Lung (tissue), 12 donors: ENCODE results near the gene CBFA2T2. TPM values are rescaled to one million over a fixed set of nuclear protein-coding genes. Genes with fewer than 3 reads are reported as not detected.

Experiments
- ATAC-seq: fragments of 200-7000 bp; cut with Tn5 transposase; one replicate; pipeline ENCODE4 v1.9.1; 2020; ENCODE audit warnings: moderate number of reproducible peaks; ENCODE audit not compliant: insufficient read depth, low FRiP score
- DNase-seq, 3 donors: peaks; one replicate each; pipeline ENCODE4 v3.0.0-alpha.2; 2013 to 2017
- H3K27ac ChIP-seq, 2 donors: one replicate each; pipeline ENCODE4 v1.5.1; 2013; ENCODE audit warnings: mild to moderate bottlenecking in 2 of 2, moderate library complexity in 2 of 2, control low read depth in 1 of 2, inconsistent platforms in 1 of 2, low read depth in 1 of 2, low read length in 1 of 2
- H3K27me3 ChIP-seq, 3 donors: one replicate each; pipeline ENCODE4 v1.5.1; 2013; ENCODE audit warnings: low read length in 2 of 3; ENCODE audit not compliant: control insufficient read depth in 3 of 3, insufficient read depth in 3 of 3
- H3K36me3 ChIP-seq, 4 donors: one replicate each; pipeline ENCODE4 v1.5.1; 2013; ENCODE audit warnings: low read length in 4 of 4, mild to moderate bottlenecking in 1 of 4, moderate library complexity in 1 of 4; ENCODE audit not compliant: control insufficient read depth in 4 of 4, insufficient read depth in 4 of 4
- H3K4me1 ChIP-seq, 5 donors: one replicate each; pipeline ENCODE4 v1.5.1; 2013; ENCODE audit warnings: low read length in 5 of 5, mild to moderate bottlenecking in 2 of 5, moderate library complexity in 1 of 5; ENCODE audit not compliant: control insufficient read depth in 5 of 5, insufficient read depth in 5 of 5
- H3K4me3 ChIP-seq: one replicate; pipeline ENCODE4 v1.5.1; 2013; ENCODE audit warnings: mild to moderate bottlenecking, control low read depth, moderate library complexity
- H3K9ac ChIP-seq, 2 donors: one replicate each; pipeline ENCODE4 v1.5.1; 2013; ENCODE audit warnings: low read length in 2 of 2, control low read depth in 1 of 2; ENCODE audit not compliant: insufficient read depth in 1 of 2
- H3K9me3 ChIP-seq, 4 donors: one replicate each; pipeline ENCODE4 v1.5.1; 2013; ENCODE audit warnings: low read length in 3 of 4, mild to moderate bottlenecking in 1 of 4, moderate library complexity in 1 of 4; ENCODE audit not compliant: control insufficient read depth in 4 of 4, insufficient read depth in 3 of 4
- WGBS, 2 donors: extraction: QIAGEN DNeasy Blood & Tissue Kit; methylation state at CpG; one replicate each; pipeline ENCODE4 v1.1.7; 2013; 5-methylcytosine and 5-hydroxymethylcytosine counted together
- polyA plus RNA-seq, 2 donors: library from polyadenylated mRNA; stranded (reverse); fragments of 200-250 nt; gene quantifications; one replicate each; pipeline ENCODE4 v1.2.1, GENCODE V29; 2013
- total RNA-seq, 2 donors: library from RNA; depleted of rRNA in 1 of 2; stranded (reverse); fragments of >200 nt in 1 of 2; gene quantifications; one replicate each; pipeline ENCODE4 v1.2.1, GENCODE V29; 2014 to 2021
- TF ChIP-seq, protein P1 (sequence below): IDR thresholded peaks from 2 replicates; pipeline ENCODE4 v1.5.1; 2012; ENCODE audit warnings: mild to moderate bottlenecking; ENCODE audit errors: control extremely low read depth, extremely low read depth
- donor health status: control.
- donor health status: control.
- donor health status: Bipolar disorder and iron deficiency.
- donor health status: healthy.
- donor health status: DM: yes; HTN: yes; CAD: no.

Gene CBFA2T2
- total and polyA plus RNA-seq, 4 donors: 5.1 to 19.1 (median 8.2) TPM

DNA sequence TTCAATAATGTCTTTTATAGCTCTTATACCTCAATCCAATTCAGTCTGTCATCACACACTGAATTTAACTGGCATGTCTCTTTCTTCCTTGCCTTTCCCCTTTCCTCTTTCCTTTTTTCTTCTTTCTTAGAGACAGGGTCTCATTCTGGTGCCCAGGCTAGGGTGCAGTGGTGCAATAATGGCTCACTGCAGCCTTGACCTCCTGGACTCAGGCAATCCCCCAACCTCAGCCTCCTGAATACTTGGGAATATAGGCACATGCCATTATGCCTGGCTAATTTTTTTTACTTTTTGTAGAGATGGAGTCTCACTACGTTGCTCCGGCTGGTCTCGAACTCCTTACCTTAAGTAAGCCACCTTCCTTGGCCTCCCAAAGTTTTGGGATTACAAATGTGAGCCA is 65.9 kb downstream of the CBFA2T2 start:
- peaks cover 0 to 23% (median 0%) of the 10 kb centered on the region in 5 donors for H3K4me1 ChIP-seq
- TF ChIP-seq, protein P1, sequence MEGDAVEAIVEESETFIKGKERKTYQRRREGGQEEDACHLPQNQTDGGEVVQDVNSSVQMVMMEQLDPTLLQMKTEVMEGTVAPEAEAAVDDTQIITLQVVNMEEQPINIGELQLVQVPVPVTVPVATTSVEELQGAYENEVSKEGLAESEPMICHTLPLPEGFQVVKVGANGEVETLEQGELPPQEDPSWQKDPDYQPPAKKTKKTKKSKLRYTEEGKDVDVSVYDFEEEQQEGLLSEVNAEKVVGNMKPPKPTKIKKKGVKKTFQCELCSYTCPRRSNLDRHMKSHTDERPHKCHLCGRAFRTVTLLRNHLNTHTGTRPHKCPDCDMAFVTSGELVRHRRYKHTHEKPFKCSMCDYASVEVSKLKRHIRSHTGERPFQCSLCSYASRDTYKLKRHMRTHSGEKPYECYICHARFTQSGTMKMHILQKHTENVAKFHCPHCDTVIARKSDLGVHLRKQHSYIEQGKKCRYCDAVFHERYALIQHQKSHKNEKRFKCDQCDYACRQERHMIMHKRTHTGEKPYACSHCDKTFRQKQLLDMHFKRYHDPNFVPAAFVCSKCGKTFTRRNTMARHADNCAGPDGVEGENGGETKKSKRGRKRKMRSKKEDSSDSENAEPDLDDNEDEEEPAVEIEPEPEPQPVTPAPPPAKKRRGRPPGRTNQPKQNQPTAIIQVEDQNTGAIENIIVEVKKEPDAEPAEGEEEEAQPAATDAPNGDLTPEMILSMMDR: no peak
- H3K9me3 ChIP-seq: no peaks in the 10 kb centered on the region
- no peak overlapping the region for H3K9ac ChIP-seq
- H3K27me3 ChIP-seq: no peaks in the 10 kb centered on the region
- DNase-seq (no peak), ATAC-seq (no peak)
- WGBS, 2 donors: 98% methylated on average over 3 of the region's 3 CpGs
- H3K36me3 ChIP-seq: peaks cover 0 to 12% (median under 1%) of the 10 kb centered on the region in 4 donors
- no peak overlapping the region for H3K4me3 ChIP-seq
- H3K27ac ChIP-seq: no peak overlapping the region

DNA sequence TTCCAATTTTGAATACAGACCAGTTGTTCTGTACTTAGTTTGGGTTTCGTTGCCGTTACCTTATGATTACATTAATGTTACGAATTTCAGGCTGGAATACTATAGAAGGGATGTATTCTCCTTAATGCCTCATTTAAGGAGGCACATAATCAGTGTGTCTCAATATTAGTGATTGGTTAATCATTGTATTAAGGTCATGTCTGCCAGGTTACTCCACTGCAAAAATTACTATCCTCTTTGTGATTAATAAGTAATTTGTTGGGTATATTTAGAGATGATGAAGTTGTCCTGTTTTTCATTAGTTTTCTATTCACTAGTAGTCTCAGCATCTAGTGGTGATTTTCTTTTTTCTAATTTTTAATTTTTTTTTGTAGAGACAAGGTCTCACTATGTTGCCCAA is 66.3 kb downstream of the CBFA2T2 start:
- Histone ChIP-seq H3K4me1 (peaks cover 0 to 23% (median 0%) of the 10 kb centered on the region in 5 donors), H3K27me3 (no peaks in the 10 kb centered on the region)
- TF ChIP-seq, protein P1: no peak

GRCh38 chr20:33558348-33559144 is 68.7 kb downstream of the CBFA2T2 start:
- Histone ChIP-seq H3K36me3 (peaks cover 0 to 10% (median 0%) of the 10 kb centered on the region in 4 donors), H3K27me3 (no peaks in the 10 kb centered on the region), H3K4me1 (peaks cover 0 to 46% (median 4%) of the 10 kb centered on the region in 5 donors), H3K9me3 (no peaks in the 10 kb centered on the region), H3K9ac (no peak overlapping the region), H3K4me3 (no peak overlapping the region), H3K27ac (no peak overlapping the region)
- ATAC-seq (no peak), DNase-seq (no peak)
- 95 to 98% methylated on average over 9 of the region's 9 CpGs for WGBS, 2 donors
- TF ChIP-seq, protein P1: no peak

More for the DNA sequence above, 66.3 kb downstream of the CBFA2T2 start:
- Histone ChIP-seq H3K9ac (no peak overlapping the region), H3K27ac (no peak overlapping the region), H3K9me3 (no peaks in the 10 kb centered on the region), H3K36me3 (peaks cover 0 to 10% (median 0%) of the 10 kb centered on the region in 4 donors), H3K4me3 (no peak overlapping the region)
- no peak for DNase-seq
- 98% methylated on average over 3 of the region's 3 CpGs for WGBS, 2 donors
- no peak for ATAC-seq
